PFSK-1 (cell line): ENCODE data around the gene TRMT44.

Source experiments
- FOXP2 ChIP-seq: optimal IDR thresholded peaks from 2 replicates; pipeline ENCODE3; 2011; ENCODE audit warnings: borderline replicate concordance, control low read depth, inconsistent platforms; ENCODE audit not compliant: insufficient read depth; ENCODE audit errors: extremely low read length, extremely low read depth
- POLR2AphosphoS5 ChIP-seq: IDR thresholded peaks from 2 replicates; pipeline ENCODE4 v1.6.1; 2012; ENCODE audit warnings: low read depth, mild to moderate bottlenecking, control low read depth, low read length, moderate library complexity
- REST ChIP-seq, 2 experiments: IDR thresholded peaks; 2 replicates each; pipeline versions ENCODE4 v1.6.1 to v1.8.0; 2011 to 2012; ENCODE audit warnings: low read depth in 2 of 2, low read length in 2 of 2, control low read depth in 1 of 2, inconsistent platforms in 1 of 2, mild to moderate bottlenecking in 1 of 2, moderate library complexity in 1 of 2; ENCODE audit not compliant: insufficient read depth in 1 of 2
- SIN3A ChIP-seq: IDR thresholded peaks from 2 replicates; pipeline ENCODE4 v1.6.1; 2012; ENCODE audit warnings: mild to moderate bottlenecking, low read length, moderate library complexity, borderline replicate concordance; ENCODE audit not compliant: insufficient read depth
- TAF1 ChIP-seq: IDR thresholded peaks from 2 replicates; pipeline ENCODE4 v1.6.1; 2012; ENCODE audit warnings: low read length, control low read depth, borderline replicate concordance; ENCODE audit not compliant: insufficient read depth

TRMT44 gene

GRCh38 chr4:8434251-8435073, 6.1 kb upstream of the TRMT44 start:
- TF ChIP-seq POLR2AphosphoS5 (no peak), FOXP2 (no peak), TAF1 (no peak), REST (IDR thresholded peaks at IDR 0.05; ENCODE audit: insufficient read depth in 1 of 2, low read depth in 2 of 2, low read length in 2 of 2) (no peak), SIN3A (no peak)

- TF ChIP-seq SIN3A (no peak), REST (IDR thresholded peaks at IDR 0.05; ENCODE audit: insufficient read depth in 1 of 2, low read depth in 2 of 2, low read length in 2 of 2) (no peak), FOXP2 (no peak), POLR2AphosphoS5 (no peak), TAF1 (no peak)
Observed at GRCh38 chr4:8435656-8436121, 4.9 kb upstream of the TRMT44 start.

GRCh38 chr4:8437281-8437680, 3.3 kb upstream of the TRMT44 start:
- TF ChIP-seq POLR2AphosphoS5 (no peak), FOXP2 (no peak), TAF1 (no peak), REST (IDR thresholded peaks at IDR 0.05; ENCODE audit: insufficient read depth in 1 of 2, low read depth in 2 of 2, low read length in 2 of 2) (no peak), SIN3A (no peak)

GRCh38 chr4:8438743-8439142, 1.8 kb upstream of the TRMT44 start:
- no peak for TF ChIP-seq FOXP2
- no peak for TF ChIP-seq POLR2AphosphoS5
- no peak for TF ChIP-seq TAF1
- no peak for TF ChIP-seq REST (IDR thresholded peaks at IDR 0.05; ENCODE audit: insufficient read depth in 1 of 2, low read depth in 2 of 2, low read length in 2 of 2)
- TF ChIP-seq SIN3A = no peak

- TF ChIP-seq SIN3A (no peak), FOXP2 (no peak), TAF1 (no peak), REST (IDR thresholded peaks at IDR 0.05; ENCODE audit: insufficient read depth in 1 of 2, low read depth in 2 of 2, low read length in 2 of 2) (no peak), POLR2AphosphoS5 (no peak)
Observed at GRCh38 chr4:8439168-8439567, 1.4 kb upstream of the TRMT44 start.
